Stimulated activated CD8-positive, alpha-beta memory T cell treated with anti-CD3 and anti-CD28 coated beads, Interleukin-4, amount 100 ng/mL, for 4 hours (primary cell): ENCODE results near the gene ZBTB7A.
A peak's percentile ranks its signal among the peaks of the same experiment; 100 is the strongest.

Experiments used
- DNase-seq, 2 donors: peaks; one replicate each; pipeline ENCODE4 v3.0.0-alpha.2; 2020; ENCODE audit warnings: low read depth in 2 of 2, low spot score in 1 of 2

ZBTB7A gene

GRCh38 chr19:4057931-4058692 is 8.6 kb downstream of the ZBTB7A start:
- DNase-seq, result peak; percentile 42 to 70

- DNase-seq, result no peak
Measured at GRCh38 chr19:4055209-4055552, 11.5 kb downstream of the ZBTB7A start.

GRCh38 chr19:4054441-4055208 is 12.1 kb downstream of the ZBTB7A start:
- no peak for DNase-seq

GRCh38 chr19:4053423-4054324 is 13.0 kb downstream of the ZBTB7A start:
- no peak for DNase-seq

GRCh38 chr19:4052993-4053422 is 13.7 kb downstream of the ZBTB7A start:
- DNase-seq, result no peak

GRCh38 chr19:4052114-4052992 is 14.3 kb downstream of the ZBTB7A start:
- no peak for DNase-seq

- no peak for DNase-seq
Measured at GRCh38 chr19:4051175-4052101, 15.3 kb downstream of the ZBTB7A start.

GRCh38 chr19:4049432-4049831 is 17.3 kb downstream of the ZBTB7A start:
- no peak for DNase-seq

GRCh38 chr19:4046946-4047683 is 19.6 kb downstream of the ZBTB7A start:
- DNase-seq, result no peak

GRCh38 chr19:4046362-4046691 is 20.4 kb downstream of the ZBTB7A start:
- no peak for DNase-seq

- no peak for DNase-seq
Measured at GRCh38 chr19:4045597-4046361, 20.9 kb downstream of the ZBTB7A start.

GRCh38 chr19:4044990-4045465 is 21.7 kb downstream of the ZBTB7A start:
- DNase-seq, result no peak

- DNase-seq, result no peak
Measured at GRCh38 chr19:4043966-4044715, 22.6 kb downstream of the ZBTB7A start.

GRCh38 chr19:4043401-4043800 is 23.3 kb downstream of the ZBTB7A start:
- no peak for DNase-seq

- no peak for DNase-seq
Measured at GRCh38 chr19:4042731-4043082, 24.0 kb downstream of the ZBTB7A start.

GRCh38 chr19:4042064-4042730 is 24.5 kb downstream of the ZBTB7A start:
- DNase-seq, result no peak
